ENCODE results near the gene NUFIP1. TPM values are rescaled to one million over a fixed set of nuclear protein-coding genes. Genes with fewer than 3 reads are reported as not detected.

Gene NUFIP1
- total RNA-seq, 1 experiment from 2014 or later = 17.1 TPM

- Histone ChIP-seq H2AFZ (ENCODE audit: low read length) (no peak overlapping the region), H3K27me3 (ENCODE audit: insufficient read depth, low read length) (no peaks in the 10 kb centered on the region), H3T11ph (ENCODE audit: low read length) (no peak overlapping the region), H3K4me1 (ENCODE audit: insufficient read depth, low read length) (no peaks in the 10 kb centered on the region), H4K5ac (ENCODE audit: insufficient read length, low read depth, low read length) (no peak overlapping the region), H3K18ac (ENCODE audit: insufficient read length, low read depth, low read length) (no peak overlapping the region), H3K4me2 (ENCODE audit: insufficient read depth, insufficient read length, low read length) (no peak overlapping the region), H3K4ac (ENCODE audit: low read depth, low read length) (no peak overlapping the region), H2BK5ac (ENCODE audit: insufficient read length, low read length) (no peak overlapping the region), H3K23ac (ENCODE audit: insufficient read length, low read depth, low read length) (no peak overlapping the region), H2BK12ac (ENCODE audit: insufficient read length, low read depth, low read length) (no peak overlapping the region), H3K23me2 (ENCODE audit: insufficient read length, low read depth, low read length, poor library complexity, severe bottlenecking) (no peaks in the 10 kb centered on the region), H3K9ac (ENCODE audit: extremely low read depth, insufficient read length, low read length) (no peak overlapping the region), H3K14ac (ENCODE audit: insufficient read depth, low read length) (no peak overlapping the region), H3K79me2 (ENCODE audit: insufficient read depth, low read length) (no peaks in the 10 kb centered on the region), H3K27ac (ENCODE audit: insufficient read length, low read depth, low read length) (no peak overlapping the region), H2BK20ac (ENCODE audit: low read depth, low read length, poor library complexity, severe bottlenecking) (no peak overlapping the region), H3K56ac (ENCODE audit: insufficient read length, low read depth, low read length) (no peak overlapping the region), H3K79me1 (ENCODE audit: insufficient read depth, low read depth, low read length, poor library complexity, severe bottlenecking) (no peaks in the 10 kb centered on the region), H4K91ac (ENCODE audit: insufficient read length, low read depth, low read length) (no peak overlapping the region), H2AK5ac (ENCODE audit: insufficient read length, low read length) (no peak overlapping the region), H4K8ac (replicated peaks; ENCODE audit: insufficient read length, low read depth, low read length) (no peak overlapping the region), H3K9me3 (ENCODE audit: control insufficient read depth, low read depth, low read length) (no peaks in the 10 kb centered on the region), H2BK15ac (ENCODE audit: low read depth, low read length) (no peak overlapping the region), H4K20me1 (ENCODE audit: control insufficient read depth, insufficient read depth, insufficient read length) (no peaks in the 10 kb centered on the region), H2BK120ac (ENCODE audit: low read depth, low read length, poor library complexity, severe bottlenecking) (no peak overlapping the region)
- TF ChIP-seq, protein P1, sequence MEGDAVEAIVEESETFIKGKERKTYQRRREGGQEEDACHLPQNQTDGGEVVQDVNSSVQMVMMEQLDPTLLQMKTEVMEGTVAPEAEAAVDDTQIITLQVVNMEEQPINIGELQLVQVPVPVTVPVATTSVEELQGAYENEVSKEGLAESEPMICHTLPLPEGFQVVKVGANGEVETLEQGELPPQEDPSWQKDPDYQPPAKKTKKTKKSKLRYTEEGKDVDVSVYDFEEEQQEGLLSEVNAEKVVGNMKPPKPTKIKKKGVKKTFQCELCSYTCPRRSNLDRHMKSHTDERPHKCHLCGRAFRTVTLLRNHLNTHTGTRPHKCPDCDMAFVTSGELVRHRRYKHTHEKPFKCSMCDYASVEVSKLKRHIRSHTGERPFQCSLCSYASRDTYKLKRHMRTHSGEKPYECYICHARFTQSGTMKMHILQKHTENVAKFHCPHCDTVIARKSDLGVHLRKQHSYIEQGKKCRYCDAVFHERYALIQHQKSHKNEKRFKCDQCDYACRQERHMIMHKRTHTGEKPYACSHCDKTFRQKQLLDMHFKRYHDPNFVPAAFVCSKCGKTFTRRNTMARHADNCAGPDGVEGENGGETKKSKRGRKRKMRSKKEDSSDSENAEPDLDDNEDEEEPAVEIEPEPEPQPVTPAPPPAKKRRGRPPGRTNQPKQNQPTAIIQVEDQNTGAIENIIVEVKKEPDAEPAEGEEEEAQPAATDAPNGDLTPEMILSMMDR (conservative IDR thresholded peaks at IDR 0.05) = no peak
- no peak overlapping the region for H3K27ac Mint-ChIP-seq
- no peak overlapping the region for H3K4me3 Mint-ChIP-seq
- H3K9me3 Mint-ChIP-seq = no peaks in the 10 kb centered on the region
- no peaks in the 10 kb centered on the region for H3K27me3 Mint-ChIP-seq (ENCODE audit: low read depth)
- DNase-seq = no peak
- H3K4me1 Mint-ChIP-seq = no peaks in the 10 kb centered on the region
- H3K36me3 Mint-ChIP-seq (ENCODE audit: insufficient read depth in 1 of 3, low read depth in 3 of 3) = peaks cover 8 to 21% (median 17%) of the 10 kb centered on the region in 3 experiments; a peak in 6 of 7 replicates
Observed at GRCh38 chr13:45003417-45003816, 14.1 kb upstream of the NUFIP1 start.
